Liver (tissue), 9 donors: ENCODE measurements around the gene NDUFA13. TPM values are rescaled to one million over a fixed set of nuclear protein-coding genes. Genes with fewer than 3 reads are reported as not detected.

ENCODE experiments used
- DNase-seq: peaks from one replicate; pipeline ENCODE4 v3.0.0-alpha.2; 2017; ENCODE audit warnings: low spot score
- H3K27ac ChIP-seq, 2 donors: one replicate each; pipeline ENCODE4 v1.7.0; 2013; ENCODE audit warnings: inconsistent platforms in 2 of 2, low read length in 2 of 2, control low read depth in 1 of 2, low read depth in 1 of 2, mild to moderate bottlenecking in 1 of 2
- H3K27me3 ChIP-seq, 4 donors: one replicate each; pipeline versions ENCODE4 v1.6.1 to v1.7.0; 2013; ENCODE audit warnings: low read length in 3 of 4, inconsistent platforms in 1 of 4, mild to moderate bottlenecking in 1 of 4, moderate library complexity in 1 of 4; ENCODE audit not compliant: control insufficient read depth in 4 of 4, insufficient read depth in 4 of 4
- H3K36me3 ChIP-seq, 4 donors: one replicate each; pipeline versions ENCODE4 v1.6.1 to v1.7.0; 2013; ENCODE audit warnings: low read length in 3 of 4, mild to moderate bottlenecking in 3 of 4, low read depth in 1 of 4, moderate library complexity in 1 of 4; ENCODE audit not compliant: control insufficient read depth in 4 of 4, insufficient read depth in 3 of 4
- H3K4me1 ChIP-seq, 4 donors: one replicate each; pipeline versions ENCODE4 v1.6.1 to v1.7.0; 2013; ENCODE audit warnings: low read length in 3 of 4, mild to moderate bottlenecking in 3 of 4, moderate library complexity in 1 of 4; ENCODE audit not compliant: control insufficient read depth in 4 of 4, insufficient read depth in 4 of 4
- H3K4me3 ChIP-seq, 3 donors: one replicate each; pipeline versions ENCODE4 v1.6.1 to v1.7.0; 2013; ENCODE audit warnings: low read length in 3 of 3, control low read depth in 1 of 3, low read depth in 1 of 3, mild to moderate bottlenecking in 1 of 3
- H3K9ac ChIP-seq, 2 donors: one replicate each; pipeline ENCODE4 v1.7.0; 2013; ENCODE audit warnings: low read length in 2 of 2, mild to moderate bottlenecking in 2 of 2, moderate library complexity in 2 of 2, control low read depth in 1 of 2, low read depth in 1 of 2
- H3K9me3 ChIP-seq, 4 donors: one replicate each; pipeline versions ENCODE4 v1.6.1 to v1.7.0; 2013; ENCODE audit warnings: low read length in 3 of 4; ENCODE audit not compliant: control insufficient read depth in 4 of 4
- EGR1 ChIP-seq, 2 donors: IDR thresholded peaks; 2 replicates each; pipeline ENCODE4 v1.6.1; 2016 to 2018; ENCODE audit warnings: antibody characterized with exemption in 2 of 2, low read depth in 2 of 2
- FOXA1 ChIP-seq: IDR thresholded peaks from 2 replicates; pipeline ENCODE4 v1.6.1; 2016; ENCODE audit warnings: antibody characterized with exemption
- FOXA2 ChIP-seq: IDR thresholded peaks from 2 replicates; pipeline ENCODE4 v1.6.1; 2016; ENCODE audit warnings: antibody characterized with exemption
- HNF4A ChIP-seq, 2 donors: conservative IDR thresholded peaks; 2 replicates each; pipeline ENCODE4 v1.6.1; 2016; ENCODE audit warnings: antibody characterized with exemption in 2 of 2, mild to moderate bottlenecking in 2 of 2
- JUND ChIP-seq, 2 donors: IDR thresholded peaks; 2 replicates each; pipeline ENCODE4 v1.6.1; 2016; ENCODE audit warnings: antibody characterized with exemption in 2 of 2
- RAD21 ChIP-seq, 2 donors: IDR thresholded peaks; 2 replicates each; pipeline ENCODE4 v1.6.1; 2016; ENCODE audit warnings: antibody characterized with exemption in 2 of 2, mild to moderate bottlenecking in 2 of 2
- WGBS: extraction: QIAGEN DNeasy Blood & Tissue Kit; methylation state at CpG from one replicate; pipeline ENCODE4 v1.1.7; 2013; 5-methylcytosine and 5-hydroxymethylcytosine counted together
- polyA plus RNA-seq, 2 donors: library from polyadenylated mRNA; stranded (reverse) in 1 of 2; unstranded in 1 of 2; fragments of 200-250 nt in 1 of 2; fragments of >200 nt in 1 of 2; fragmentation: Nextera tagmentation in 1 of 2; extraction: Ambion mirVana in 1 of 2; gene quantifications; one replicate each; pipeline versions ENCODE4 v1.2.1 to v1.2.3, GENCODE V29; 2013 to 2015
- total RNA-seq, 2 donors: library from RNA; depleted of rRNA; stranded (reverse); fragments of >200 nt; gene quantifications; one replicate each; pipeline ENCODE4 v1.2.3, GENCODE V29; 2014
- TF ChIP-seq, protein P1 (sequence below): fragments of 150-350 bp; IDR thresholded peaks from 2 replicates; pipeline ENCODE4 v1.5.1; 2017; ENCODE audit warnings: improper control_type of control experiment, low read depth, low read length; ENCODE audit not compliant: missing input control
- TF ChIP-seq, protein P2 (sequence below): IDR thresholded peaks from 2 replicates; pipeline ENCODE4 v1.6.1; 2016; ENCODE audit warnings: antibody characterized with exemption, mild to moderate bottlenecking
- TF ChIP-seq, protein P3 (sequence below): IDR thresholded peaks from 2 replicates; pipeline ENCODE4 v1.6.1; 2016; ENCODE audit warnings: antibody characterized with exemption
- TF ChIP-seq, protein P4 (sequence below): IDR thresholded peaks from 2 replicates; pipeline ENCODE4 v1.6.1; 2016; ENCODE audit warnings: antibody characterized with exemption
- donor health status: healthy.
- donor health status: healthy.
- donor health status: healthy.
- donor health status: healthy.
- donor health status: healthy.

NDUFA13 gene
- total and polyA plus RNA-seq, 4 donors = 45.3 to 239 (median 130) TPM

DNA sequence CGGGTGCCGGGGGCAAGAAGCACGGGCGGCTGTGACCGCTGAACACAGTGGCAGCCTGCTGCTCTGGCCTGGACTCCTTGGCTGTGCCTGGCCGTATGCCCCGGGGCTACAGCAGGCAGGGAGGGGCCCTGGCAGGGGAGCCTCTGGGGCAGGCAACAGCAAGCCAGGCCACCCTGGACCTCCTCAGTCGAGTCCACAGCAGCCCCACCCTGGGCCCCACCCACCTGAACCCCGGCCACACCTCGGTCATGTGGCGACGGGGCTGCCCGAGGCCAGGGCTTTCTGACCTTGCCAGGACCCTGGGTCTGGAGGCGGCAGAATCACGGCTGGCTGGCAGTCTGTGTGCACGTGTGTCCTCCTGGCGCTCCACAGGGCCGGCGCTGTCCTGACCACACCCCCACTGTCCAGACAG lies 30.7 kb downstream of the NDUFA13 start:
- no peak for TF ChIP-seq FOXA2
- TF ChIP-seq, protein P1, sequence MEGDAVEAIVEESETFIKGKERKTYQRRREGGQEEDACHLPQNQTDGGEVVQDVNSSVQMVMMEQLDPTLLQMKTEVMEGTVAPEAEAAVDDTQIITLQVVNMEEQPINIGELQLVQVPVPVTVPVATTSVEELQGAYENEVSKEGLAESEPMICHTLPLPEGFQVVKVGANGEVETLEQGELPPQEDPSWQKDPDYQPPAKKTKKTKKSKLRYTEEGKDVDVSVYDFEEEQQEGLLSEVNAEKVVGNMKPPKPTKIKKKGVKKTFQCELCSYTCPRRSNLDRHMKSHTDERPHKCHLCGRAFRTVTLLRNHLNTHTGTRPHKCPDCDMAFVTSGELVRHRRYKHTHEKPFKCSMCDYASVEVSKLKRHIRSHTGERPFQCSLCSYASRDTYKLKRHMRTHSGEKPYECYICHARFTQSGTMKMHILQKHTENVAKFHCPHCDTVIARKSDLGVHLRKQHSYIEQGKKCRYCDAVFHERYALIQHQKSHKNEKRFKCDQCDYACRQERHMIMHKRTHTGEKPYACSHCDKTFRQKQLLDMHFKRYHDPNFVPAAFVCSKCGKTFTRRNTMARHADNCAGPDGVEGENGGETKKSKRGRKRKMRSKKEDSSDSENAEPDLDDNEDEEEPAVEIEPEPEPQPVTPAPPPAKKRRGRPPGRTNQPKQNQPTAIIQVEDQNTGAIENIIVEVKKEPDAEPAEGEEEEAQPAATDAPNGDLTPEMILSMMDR = no peak
- no peak for TF ChIP-seq HNF4A (conservative IDR thresholded peaks at IDR 0.05)
- TF ChIP-seq, protein P2, sequence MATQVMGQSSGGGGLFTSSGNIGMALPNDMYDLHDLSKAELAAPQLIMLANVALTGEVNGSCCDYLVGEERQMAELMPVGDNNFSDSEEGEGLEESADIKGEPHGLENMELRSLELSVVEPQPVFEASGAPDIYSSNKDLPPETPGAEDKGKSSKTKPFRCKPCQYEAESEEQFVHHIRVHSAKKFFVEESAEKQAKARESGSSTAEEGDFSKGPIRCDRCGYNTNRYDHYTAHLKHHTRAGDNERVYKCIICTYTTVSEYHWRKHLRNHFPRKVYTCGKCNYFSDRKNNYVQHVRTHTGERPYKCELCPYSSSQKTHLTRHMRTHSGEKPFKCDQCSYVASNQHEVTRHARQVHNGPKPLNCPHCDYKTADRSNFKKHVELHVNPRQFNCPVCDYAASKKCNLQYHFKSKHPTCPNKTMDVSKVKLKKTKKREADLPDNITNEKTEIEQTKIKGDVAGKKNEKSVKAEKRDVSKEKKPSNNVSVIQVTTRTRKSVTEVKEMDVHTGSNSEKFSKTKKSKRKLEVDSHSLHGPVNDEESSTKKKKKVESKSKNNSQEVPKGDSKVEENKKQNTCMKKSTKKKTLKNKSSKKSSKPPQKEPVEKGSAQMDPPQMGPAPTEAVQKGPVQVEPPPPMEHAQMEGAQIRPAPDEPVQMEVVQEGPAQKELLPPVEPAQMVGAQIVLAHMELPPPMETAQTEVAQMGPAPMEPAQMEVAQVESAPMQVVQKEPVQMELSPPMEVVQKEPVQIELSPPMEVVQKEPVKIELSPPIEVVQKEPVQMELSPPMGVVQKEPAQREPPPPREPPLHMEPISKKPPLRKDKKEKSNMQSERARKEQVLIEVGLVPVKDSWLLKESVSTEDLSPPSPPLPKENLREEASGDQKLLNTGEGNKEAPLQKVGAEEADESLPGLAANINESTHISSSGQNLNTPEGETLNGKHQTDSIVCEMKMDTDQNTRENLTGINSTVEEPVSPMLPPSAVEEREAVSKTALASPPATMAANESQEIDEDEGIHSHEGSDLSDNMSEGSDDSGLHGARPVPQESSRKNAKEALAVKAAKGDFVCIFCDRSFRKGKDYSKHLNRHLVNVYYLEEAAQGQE = no peak
- TF ChIP-seq, protein P3, sequence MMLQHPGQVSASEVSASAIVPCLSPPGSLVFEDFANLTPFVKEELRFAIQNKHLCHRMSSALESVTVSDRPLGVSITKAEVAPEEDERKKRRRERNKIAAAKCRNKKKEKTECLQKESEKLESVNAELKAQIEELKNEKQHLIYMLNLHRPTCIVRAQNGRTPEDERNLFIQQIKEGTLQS = no peak
- TF ChIP-seq, protein P4, sequence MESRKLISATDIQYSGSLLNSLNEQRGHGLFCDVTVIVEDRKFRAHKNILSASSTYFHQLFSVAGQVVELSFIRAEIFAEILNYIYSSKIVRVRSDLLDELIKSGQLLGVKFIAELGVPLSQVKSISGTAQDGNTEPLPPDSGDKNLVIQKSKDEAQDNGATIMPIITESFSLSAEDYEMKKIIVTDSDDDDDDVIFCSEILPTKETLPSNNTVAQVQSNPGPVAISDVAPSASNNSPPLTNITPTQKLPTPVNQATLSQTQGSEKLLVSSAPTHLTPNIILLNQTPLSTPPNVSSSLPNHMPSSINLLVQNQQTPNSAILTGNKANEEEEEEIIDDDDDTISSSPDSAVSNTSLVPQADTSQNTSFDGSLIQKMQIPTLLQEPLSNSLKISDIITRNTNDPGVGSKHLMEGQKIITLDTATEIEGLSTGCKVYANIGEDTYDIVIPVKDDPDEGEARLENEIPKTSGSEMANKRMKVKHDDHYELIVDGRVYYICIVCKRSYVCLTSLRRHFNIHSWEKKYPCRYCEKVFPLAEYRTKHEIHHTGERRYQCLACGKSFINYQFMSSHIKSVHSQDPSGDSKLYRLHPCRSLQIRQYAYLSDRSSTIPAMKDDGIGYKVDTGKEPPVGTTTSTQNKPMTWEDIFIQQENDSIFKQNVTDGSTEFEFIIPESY = no peak
- no peak for TF ChIP-seq FOXA1
- TF ChIP-seq RAD21 (IDR thresholded peaks at IDR 0.05) = no peak
- no peak for TF ChIP-seq EGR1 (IDR thresholded peaks at IDR 0.05; ENCODE audit: low read depth in 2 of 2)
- Histone ChIP-seq H3K4me3 (no peak overlapping the region), H3K9me3 (no peaks in the 10 kb centered on the region), H3K27ac (no peak overlapping the region), H3K27me3 (peaks cover 0 to 6% (median under 1%) of the 10 kb centered on the region in 4 donors), H3K9ac (no peak overlapping the region), H3K4me1 (no peaks in the 10 kb centered on the region), H3K36me3 (no peaks in the 10 kb centered on the region)
- WGBS = 66% methylated on average over 19 of the region's 19 CpGs
- DNase-seq = no peak

DNA sequence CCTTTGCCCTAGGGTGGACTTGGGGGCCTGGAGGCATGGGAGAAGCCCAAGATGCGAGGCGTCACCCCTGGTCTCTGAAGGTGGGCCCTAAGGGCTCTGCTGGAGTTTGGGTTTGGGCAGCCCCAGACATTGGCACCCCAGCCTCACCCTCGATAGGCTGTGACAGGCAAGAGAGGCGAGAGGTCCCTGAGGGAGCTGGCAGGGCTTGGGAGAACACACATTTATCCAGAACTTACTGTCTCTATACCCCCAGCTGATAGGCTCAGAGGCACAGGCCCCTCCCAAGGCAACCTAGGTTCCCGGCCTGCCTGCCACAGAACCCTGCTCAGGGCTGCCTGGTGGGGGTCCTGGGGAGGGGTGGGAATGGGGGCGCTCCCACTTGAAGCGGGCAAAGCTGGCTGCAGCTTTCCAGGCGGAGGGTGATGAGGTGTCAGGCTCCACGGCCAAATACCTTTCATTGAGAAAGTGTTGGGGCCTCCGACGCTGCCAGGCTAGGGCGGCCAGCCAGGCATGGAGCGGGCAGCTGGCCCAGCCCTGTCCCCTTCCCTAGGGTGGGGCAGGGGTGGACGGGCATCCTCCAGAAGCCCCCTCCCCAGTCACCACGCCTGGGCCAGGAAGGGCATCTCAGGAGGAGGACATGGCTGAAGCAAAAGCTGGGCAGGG lies 31.8 kb downstream of the NDUFA13 start:
- H3K4me3 ChIP-seq = no peak overlapping the region
- no peaks in the 10 kb centered on the region for H3K4me1 ChIP-seq
- no peaks in the 10 kb centered on the region for H3K36me3 ChIP-seq
- no peak overlapping the region for H3K9ac ChIP-seq
- peaks cover 0 to 5% (median 0%) of the 10 kb centered on the region in 4 donors for H3K27me3 ChIP-seq
- H3K27ac ChIP-seq = no peak overlapping the region
- no peak for DNase-seq
- no peak for TF ChIP-seq JUND (IDR thresholded peaks at IDR 0.05)
- no peaks in the 10 kb centered on the region for H3K9me3 ChIP-seq
- WGBS = 64% methylated on average over 15 of the region's 15 CpGs
